Sigmoid colon (tissue), 4 donors: ENCODE measurements around the gene UBALD1.

ENCODE experiments used
- CTCF ChIP-seq, 4 experiments: fragments of 450-650 bp in 3 of 4; fragments of 200-600 bp in 1 of 4; IDR thresholded peaks; one replicate each; pipeline ENCODE4 v1.5.1; 2016 to 2019; ENCODE audit warnings: antibody characterized with exemption in 4 of 4, mild to moderate bottlenecking in 3 of 4, moderate library complexity in 2 of 4
- EP300 ChIP-seq, 4 donors: sonication (generic); formaldehyde crosslinking; IDR thresholded peaks; one replicate each; pipeline ENCODE4 v1.6.1; 2017; ENCODE audit warnings: antibody characterized with exemption in 4 of 4
- POLR2A ChIP-seq, 2 donors: fragments of 450-650 bp; IDR thresholded peaks; one replicate each; pipeline ENCODE4 v1.6.1; 2016; ENCODE audit warnings: antibody characterized with exemption in 2 of 2, mild to moderate bottlenecking in 2 of 2, moderate library complexity in 2 of 2
- POLR2AphosphoS5 ChIP-seq, 4 donors: sonication (generic); formaldehyde crosslinking; IDR thresholded peaks; one replicate each; pipeline ENCODE4 v1.6.1; 2017; ENCODE audit warnings: antibody characterized with exemption in 4 of 4

- TF ChIP-seq CTCF (IDR thresholded peaks at IDR 0.05): no peak
- TF ChIP-seq POLR2A (IDR thresholded peaks at IDR 0.05): no peak
- no peak for TF ChIP-seq POLR2AphosphoS5 (IDR thresholded peaks at IDR 0.05)
- no peak for TF ChIP-seq EP300 (IDR thresholded peaks at IDR 0.05)
Measured at GRCh38 chr16:4617880-4618279, 3.2 kb upstream of the UBALD1 start.
